Calu3 (cell line): ENCODE data around the gene RUNX2. TPM values are rescaled to one million over a fixed set of nuclear protein-coding genes. Genes with fewer than 3 reads are reported as not detected.

ENCODE experiments used
- BruUV-seq: library from RNA; stranded (reverse); fragments of 400-500 nt; replicated peaks from 2 replicates; lab custom pipeline; 2021; lab: Mats Ljungman, UMichigan
- CTCF ChIA-PET: fragments of 300-600 bp; sonication (Branson Sonifier 250); formaldehyde crosslinking; loops from one replicate; lab custom pipeline; 2022; ENCODE audit warnings: antibody characterized with exemption; lab: Charles Lee
- DNase-seq: peaks from one replicate; pipeline ENCODE4 v3.0.0; 2022
- H3K27ac Mint-ChIP-seq: one replicate; pipeline ENCODE4 v1.8.0; 2022; ENCODE audit warnings: mixed read lengths; ENCODE audit not compliant: unreplicated experiment
- H3K27me3 Mint-ChIP-seq: one replicate; pipeline ENCODE4 v1.8.0; 2022; ENCODE audit warnings: mixed read lengths; ENCODE audit not compliant: unreplicated experiment
- H3K36me3 Mint-ChIP-seq: one replicate; pipeline ENCODE4 v1.8.0; 2022; ENCODE audit warnings: mild to moderate bottlenecking, moderate library complexity, mixed read lengths; ENCODE audit not compliant: insufficient read depth, unreplicated experiment
- H3K4me1 Mint-ChIP-seq: one replicate; pipeline ENCODE4 v1.8.0; 2022; ENCODE audit warnings: mild to moderate bottlenecking, low read depth, mixed read lengths; ENCODE audit not compliant: unreplicated experiment
- H3K4me3 Mint-ChIP-seq: one replicate; pipeline ENCODE4 v1.8.0; 2022; ENCODE audit warnings: mild to moderate bottlenecking, low read depth, moderate library complexity, mixed read lengths; ENCODE audit not compliant: unreplicated experiment
- H3K9me3 Mint-ChIP-seq: one replicate; pipeline ENCODE4 v1.8.0; 2022; ENCODE audit warnings: low read depth, mixed read lengths; ENCODE audit not compliant: unreplicated experiment
- CTCF ChIP-seq: fragments of 200-600 bp; IDR thresholded peaks from one replicate; pipeline ENCODE4 v1.8.0; 2022; ENCODE audit warnings: antibody characterized with exemption; ENCODE audit not compliant: unreplicated experiment
- intact Hi-C: fragments of 100-400 bp; cut with micrococcal nuclease; formaldehyde crosslinking; loops from one replicate; pipeline ENCODE4 v1.10.0; 2022; ENCODE audit not compliant: unreplicated experiment
- total RNA-seq: library from RNA; stranded (reverse); gene quantifications from 2 replicates; pipeline ENCODE4 v1.2.3, GENCODE V29; 2022

Gene RUNX2
- total RNA-seq, 1 experiment from 2014 or later, result 0.54 TPM

GRCh38 chr6:45300736-45301135 is 27.4 kb upstream of the RUNX2 start:
- CTCF ChIA-PET, result no interaction called here
- Mint-ChIP-seq H3K27ac (no peak overlapping the region), H3K36me3 (no peaks in the 10 kb centered on the region), H3K27me3 (no peaks in the 10 kb centered on the region), H3K4me3 (no peak overlapping the region), H3K9me3 (peaks cover 4% of the 10 kb centered on the region), H3K4me1 (no peaks in the 10 kb centered on the region)
- no peak for DNase-seq
- TF ChIP-seq CTCF, result no peak
- BruUV-seq, result no TSS peak
- intact Hi-C loops, result no loop called here

GRCh38 chr6:45301348-45302142 is 26.6 kb upstream of the RUNX2 start:
- DNase-seq, result no peak
- BruUV-seq, result no TSS peak
- no peaks in the 10 kb centered on the region for H3K27me3 Mint-ChIP-seq
- no peak overlapping the region for H3K27ac Mint-ChIP-seq
- peaks cover 4% of the 10 kb centered on the region for H3K9me3 Mint-ChIP-seq
- no peaks in the 10 kb centered on the region for H3K4me1 Mint-ChIP-seq
- no peaks in the 10 kb centered on the region for H3K36me3 Mint-ChIP-seq
- no peak overlapping the region for H3K4me3 Mint-ChIP-seq
- intact Hi-C loops, result no loop called here
- CTCF ChIA-PET, result no interaction called here
- TF ChIP-seq CTCF, result no peak

DNA sequence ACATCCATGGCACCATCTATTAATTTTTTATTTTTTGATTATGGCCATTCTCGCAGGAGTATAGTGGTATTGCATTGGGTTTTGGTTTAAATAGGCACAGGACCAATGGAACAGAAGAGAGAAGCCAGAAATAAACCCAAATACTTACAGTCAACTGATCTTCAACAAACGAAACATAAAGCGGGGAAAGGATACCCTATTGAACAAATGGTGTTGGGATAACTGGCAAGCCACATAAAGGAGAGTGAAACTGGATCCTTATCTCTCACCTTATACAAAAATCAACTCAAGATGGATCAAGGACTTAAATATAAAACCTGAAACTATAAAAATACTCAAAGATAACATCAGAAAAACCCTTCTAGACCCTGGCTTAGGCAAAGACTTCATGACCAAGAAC is 25.3 kb upstream of the RUNX2 start:
- Mint-ChIP-seq H3K27ac (no peak overlapping the region), H3K27me3 (no peaks in the 10 kb centered on the region), H3K9me3 (peaks cover 4% of the 10 kb centered on the region), H3K36me3 (no peaks in the 10 kb centered on the region), H3K4me1 (no peaks in the 10 kb centered on the region), H3K4me3 (no peak overlapping the region)
- intact Hi-C loops, result no loop called here
- TF ChIP-seq CTCF, result no peak
- CTCF ChIA-PET, result no interaction called here
- DNase-seq, result no peak
- BruUV-seq, result no TSS peak

GRCh38 chr6:45305546-45305945 is 22.6 kb upstream of the RUNX2 start:
- CTCF ChIA-PET, result no interaction called here
- H3K4me3 Mint-ChIP-seq, result no peak overlapping the region
- no peak for TF ChIP-seq CTCF
- no TSS peak for BruUV-seq
- H3K4me1 Mint-ChIP-seq, result no peaks in the 10 kb centered on the region
- no peak overlapping the region for H3K27ac Mint-ChIP-seq
- intact Hi-C loops, result no loop called here
- no peaks in the 10 kb centered on the region for H3K27me3 Mint-ChIP-seq
- no peak for DNase-seq
- H3K36me3 Mint-ChIP-seq, result no peaks in the 10 kb centered on the region
- H3K9me3 Mint-ChIP-seq, result peaks cover 4% of the 10 kb centered on the region
